Body of pancreas (tissue), 4 donors: Measurements from ENCODE around the gene PGRMC1.

Source experiments
- POLR2A ChIP-seq, 3 donors: fragments of 450-650 bp; IDR thresholded peaks; one replicate each; pipeline ENCODE4 v1.6.1; 2016; ENCODE audit warnings: antibody characterized with exemption in 3 of 3, mild to moderate bottlenecking in 2 of 3
- TF ChIP-seq, protein P1 (sequence below), 7 experiments: fragments of 450-650 bp in 4 of 7; fragments of 200-600 bp in 3 of 7; sonication (generic) in 3 of 7; IDR thresholded peaks; one replicate each; pipeline ENCODE4 v1.5.1; 2016 to 2019; ENCODE audit warnings: antibody characterized with exemption in 7 of 7

DNA sequence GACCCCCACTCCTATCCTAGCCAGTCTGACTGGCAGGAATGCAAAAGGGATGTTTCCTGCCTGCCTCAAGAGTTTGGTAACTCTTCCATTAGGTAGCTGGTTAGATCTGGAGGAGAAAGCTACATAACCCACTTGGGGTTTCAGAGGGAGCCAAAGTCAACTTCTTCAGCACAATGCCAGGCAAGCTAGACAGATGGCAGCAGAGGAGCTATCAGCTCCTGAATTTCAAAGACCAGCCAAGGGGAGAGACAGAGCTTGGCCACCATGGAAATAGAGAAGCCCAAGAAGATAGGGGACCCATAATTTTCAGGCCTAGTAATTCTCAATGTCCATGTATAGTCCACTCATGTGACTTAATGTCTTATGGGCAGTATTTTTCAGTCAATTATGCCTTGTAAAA, 56.4 kb downstream of the PGRMC1 start:
- TF ChIP-seq, protein P1, sequence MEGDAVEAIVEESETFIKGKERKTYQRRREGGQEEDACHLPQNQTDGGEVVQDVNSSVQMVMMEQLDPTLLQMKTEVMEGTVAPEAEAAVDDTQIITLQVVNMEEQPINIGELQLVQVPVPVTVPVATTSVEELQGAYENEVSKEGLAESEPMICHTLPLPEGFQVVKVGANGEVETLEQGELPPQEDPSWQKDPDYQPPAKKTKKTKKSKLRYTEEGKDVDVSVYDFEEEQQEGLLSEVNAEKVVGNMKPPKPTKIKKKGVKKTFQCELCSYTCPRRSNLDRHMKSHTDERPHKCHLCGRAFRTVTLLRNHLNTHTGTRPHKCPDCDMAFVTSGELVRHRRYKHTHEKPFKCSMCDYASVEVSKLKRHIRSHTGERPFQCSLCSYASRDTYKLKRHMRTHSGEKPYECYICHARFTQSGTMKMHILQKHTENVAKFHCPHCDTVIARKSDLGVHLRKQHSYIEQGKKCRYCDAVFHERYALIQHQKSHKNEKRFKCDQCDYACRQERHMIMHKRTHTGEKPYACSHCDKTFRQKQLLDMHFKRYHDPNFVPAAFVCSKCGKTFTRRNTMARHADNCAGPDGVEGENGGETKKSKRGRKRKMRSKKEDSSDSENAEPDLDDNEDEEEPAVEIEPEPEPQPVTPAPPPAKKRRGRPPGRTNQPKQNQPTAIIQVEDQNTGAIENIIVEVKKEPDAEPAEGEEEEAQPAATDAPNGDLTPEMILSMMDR (IDR thresholded peaks at IDR 0.05), result no peak
- no peak for TF ChIP-seq POLR2A (IDR thresholded peaks at IDR 0.05)
